ENCODE results near the gene MRPL52.

GRCh38 chr14:22843123-22843925 lies 13.6 kb downstream of the MRPL52 start:
- TF ChIP-seq HDAC2 (IDR thresholded peaks at IDR 0.05) (no peak), CEBPB (IDR thresholded peaks at IDR 0.05) (no peak), SREBF2 (IDR thresholded peaks at IDR 0.05) (no peak), FOXS1 (CRISPR knock-in tag; IDR thresholded peaks at IDR 0.05) (no peak), HOXB5 (CRISPR knock-in tag; IDR thresholded peaks at IDR 0.05) (no peak), EP300 (IDR thresholded peaks at IDR 0.05) (no peak), CTCF (IDR thresholded peaks at IDR 0.05) (no peak), POLR2A (IDR thresholded peaks at IDR 0.05; ENCODE audit: low read length) (no peak), ZC3H11A (IDR thresholded peaks at IDR 0.05) (no peak)

Data from A549 (cell line).